Liver (tissue), 3 donors: ENCODE measurements around the gene CLN6.
"Not testable (repeated sequence)": the region's sequence is repeated elsewhere in the genome, so short reads cannot be mapped to it uniquely, and the experiment has no call there.

Source experiments
- GABPA ChIP-seq, 2 donors: IDR thresholded peaks in 1 of 2; conservative IDR thresholded peaks in 1 of 2; 2 replicates each; pipeline ENCODE4 v1.6.1; 2016; ENCODE audit warnings: antibody characterized with exemption in 2 of 2, mild to moderate bottlenecking in 1 of 2, moderate library complexity in 1 of 2
- TAF1 ChIP-seq: conservative IDR thresholded peaks from 2 replicates; pipeline ENCODE4 v1.6.1; 2016; ENCODE audit warnings: antibody characterized with exemption, mild to moderate bottlenecking
- YY1 ChIP-seq: IDR thresholded peaks from 2 replicates; pipeline ENCODE4 v1.6.1; 2016; ENCODE audit warnings: antibody characterized with exemption, mild to moderate bottlenecking
- TF ChIP-seq, protein P1 (sequence below): IDR thresholded peaks from 2 replicates; pipeline ENCODE4 v1.6.1; 2016; ENCODE audit warnings: antibody characterized with exemption, mild to moderate bottlenecking
- TF ChIP-seq, protein P2 (sequence below): fragments of 150-350 bp; IDR thresholded peaks from 2 replicates; pipeline ENCODE4 v1.5.1; 2017; ENCODE audit warnings: improper control_type of control experiment, low read depth, low read length; ENCODE audit not compliant: missing input control
- TF ChIP-seq, protein P3 (sequence below): IDR thresholded peaks from 2 replicates; pipeline ENCODE4 v1.6.1; 2016; ENCODE audit warnings: antibody characterized with exemption
- donor health status: healthy.
- donor health status: healthy.

DNA sequence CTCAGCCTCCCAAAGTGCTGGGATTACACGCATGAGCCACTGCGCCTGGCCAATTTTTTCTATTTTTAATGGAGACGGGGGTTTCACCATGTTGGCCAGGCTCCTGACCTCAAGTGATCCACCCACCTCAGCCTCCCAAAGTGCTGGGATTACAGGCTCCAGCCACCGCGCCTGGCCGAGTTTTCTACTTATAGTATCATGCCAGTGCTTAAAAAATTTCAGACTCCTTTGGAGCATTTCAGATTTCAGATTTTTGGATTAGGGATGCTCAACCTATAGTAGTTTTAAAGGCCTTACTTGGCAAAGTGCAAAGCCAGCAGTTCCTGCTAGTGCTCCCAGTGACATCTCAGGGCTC, 16.1 kb downstream of the CLN6 start:
- TF ChIP-seq, protein P1, sequence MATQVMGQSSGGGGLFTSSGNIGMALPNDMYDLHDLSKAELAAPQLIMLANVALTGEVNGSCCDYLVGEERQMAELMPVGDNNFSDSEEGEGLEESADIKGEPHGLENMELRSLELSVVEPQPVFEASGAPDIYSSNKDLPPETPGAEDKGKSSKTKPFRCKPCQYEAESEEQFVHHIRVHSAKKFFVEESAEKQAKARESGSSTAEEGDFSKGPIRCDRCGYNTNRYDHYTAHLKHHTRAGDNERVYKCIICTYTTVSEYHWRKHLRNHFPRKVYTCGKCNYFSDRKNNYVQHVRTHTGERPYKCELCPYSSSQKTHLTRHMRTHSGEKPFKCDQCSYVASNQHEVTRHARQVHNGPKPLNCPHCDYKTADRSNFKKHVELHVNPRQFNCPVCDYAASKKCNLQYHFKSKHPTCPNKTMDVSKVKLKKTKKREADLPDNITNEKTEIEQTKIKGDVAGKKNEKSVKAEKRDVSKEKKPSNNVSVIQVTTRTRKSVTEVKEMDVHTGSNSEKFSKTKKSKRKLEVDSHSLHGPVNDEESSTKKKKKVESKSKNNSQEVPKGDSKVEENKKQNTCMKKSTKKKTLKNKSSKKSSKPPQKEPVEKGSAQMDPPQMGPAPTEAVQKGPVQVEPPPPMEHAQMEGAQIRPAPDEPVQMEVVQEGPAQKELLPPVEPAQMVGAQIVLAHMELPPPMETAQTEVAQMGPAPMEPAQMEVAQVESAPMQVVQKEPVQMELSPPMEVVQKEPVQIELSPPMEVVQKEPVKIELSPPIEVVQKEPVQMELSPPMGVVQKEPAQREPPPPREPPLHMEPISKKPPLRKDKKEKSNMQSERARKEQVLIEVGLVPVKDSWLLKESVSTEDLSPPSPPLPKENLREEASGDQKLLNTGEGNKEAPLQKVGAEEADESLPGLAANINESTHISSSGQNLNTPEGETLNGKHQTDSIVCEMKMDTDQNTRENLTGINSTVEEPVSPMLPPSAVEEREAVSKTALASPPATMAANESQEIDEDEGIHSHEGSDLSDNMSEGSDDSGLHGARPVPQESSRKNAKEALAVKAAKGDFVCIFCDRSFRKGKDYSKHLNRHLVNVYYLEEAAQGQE, result not testable (repeated sequence)
- TF ChIP-seq, protein P2, sequence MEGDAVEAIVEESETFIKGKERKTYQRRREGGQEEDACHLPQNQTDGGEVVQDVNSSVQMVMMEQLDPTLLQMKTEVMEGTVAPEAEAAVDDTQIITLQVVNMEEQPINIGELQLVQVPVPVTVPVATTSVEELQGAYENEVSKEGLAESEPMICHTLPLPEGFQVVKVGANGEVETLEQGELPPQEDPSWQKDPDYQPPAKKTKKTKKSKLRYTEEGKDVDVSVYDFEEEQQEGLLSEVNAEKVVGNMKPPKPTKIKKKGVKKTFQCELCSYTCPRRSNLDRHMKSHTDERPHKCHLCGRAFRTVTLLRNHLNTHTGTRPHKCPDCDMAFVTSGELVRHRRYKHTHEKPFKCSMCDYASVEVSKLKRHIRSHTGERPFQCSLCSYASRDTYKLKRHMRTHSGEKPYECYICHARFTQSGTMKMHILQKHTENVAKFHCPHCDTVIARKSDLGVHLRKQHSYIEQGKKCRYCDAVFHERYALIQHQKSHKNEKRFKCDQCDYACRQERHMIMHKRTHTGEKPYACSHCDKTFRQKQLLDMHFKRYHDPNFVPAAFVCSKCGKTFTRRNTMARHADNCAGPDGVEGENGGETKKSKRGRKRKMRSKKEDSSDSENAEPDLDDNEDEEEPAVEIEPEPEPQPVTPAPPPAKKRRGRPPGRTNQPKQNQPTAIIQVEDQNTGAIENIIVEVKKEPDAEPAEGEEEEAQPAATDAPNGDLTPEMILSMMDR, result not testable (repeated sequence)
- TF ChIP-seq, protein P3, sequence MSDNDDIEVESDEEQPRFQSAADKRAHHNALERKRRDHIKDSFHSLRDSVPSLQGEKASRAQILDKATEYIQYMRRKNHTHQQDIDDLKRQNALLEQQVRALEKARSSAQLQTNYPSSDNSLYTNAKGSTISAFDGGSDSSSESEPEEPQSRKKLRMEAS, result not testable (repeated sequence)
- TF ChIP-seq YY1; GABPA (IDR thresholded peaks at IDR 0.05 in 1 of 2, conservative IDR thresholded peaks at IDR 0.05 in 1 of 2); TAF1: not testable (repeated sequence)
